Naive B cell (primary cell): ENCODE data around the gene TRIM7. TPM values are rescaled to one million over a fixed set of nuclear protein-coding genes. Genes with fewer than 3 reads are reported as not detected.
A peak's percentile ranks its signal among the peaks of the same experiment; 100 is the strongest.
"Not testable (repeated sequence)": the region's sequence is repeated elsewhere in the genome, so short reads cannot be mapped to it uniquely, and the experiment has no call there.

ENCODE experiments used
- ATAC-seq, 2 donors: fragments of 150-1000 bp; cut with Tn5 transposase; 2 replicates each; pipeline ENCODE4 v1.10.0; 2021; ENCODE audit warnings: low read depth in 2 of 2, mild to moderate bottlenecking in 2 of 2, moderate library complexity in 2 of 2
- DNase-seq: peaks from one replicate; pipeline ENCODE4 v3.0.0; 2022
- H3K27ac Mint-ChIP-seq, 6 donors: one replicate each; pipeline ENCODE4 v1.8.0; 2020 to 2022; ENCODE audit warnings: mild to moderate bottlenecking in 6 of 6, mixed read lengths in 6 of 6, moderate library complexity in 5 of 6, inconsistent platforms in 2 of 6
- H3K27me3 Mint-ChIP-seq, 3 donors: one replicate each; pipeline ENCODE4 v1.8.0; 2021 to 2022; ENCODE audit warnings: mixed read lengths in 3 of 3, mild to moderate bottlenecking in 1 of 3
- H3K36me3 Mint-ChIP-seq, 2 donors: one replicate each; pipeline ENCODE4 v1.8.0; 2020 to 2022; ENCODE audit warnings: mixed read lengths in 2 of 2, inconsistent platforms in 1 of 2, mild to moderate bottlenecking in 1 of 2
- H3K4me1 Mint-ChIP-seq, 3 donors: one replicate each; pipeline ENCODE4 v1.8.0; 2020 to 2022; ENCODE audit warnings: mixed read lengths in 3 of 3, inconsistent platforms in 1 of 3, mild to moderate bottlenecking in 1 of 3, moderate library complexity in 1 of 3
- H3K4me3 Mint-ChIP-seq, 8 donors: one replicate each; pipeline ENCODE4 v1.8.0; 2020 to 2022; ENCODE audit warnings: mild to moderate bottlenecking in 8 of 8, mixed read lengths in 8 of 8, moderate library complexity in 8 of 8, inconsistent platforms in 2 of 8
- H3K9me3 Mint-ChIP-seq, 7 donors: one replicate each; pipeline ENCODE4 v1.8.0; 2020 to 2022; ENCODE audit warnings: mixed read lengths in 7 of 7, mild to moderate bottlenecking in 5 of 7, inconsistent platforms in 2 of 7, moderate library complexity in 1 of 7
- polyA plus RNA-seq, 6 donors: library from polyadenylated mRNA; unstranded; fragments of 300-500 nt; fragmentation: Illumina TruSeq; gene quantifications; one replicate each; pipeline ENCODE4 v1.2.3, GENCODE V29; 2021; ENCODE audit warnings: low read depth in 6 of 6

Gene TRIM7
- polyA plus RNA-seq, 6 donors from 2014 or later, result 0.09 to 0.27 (median 0.24) TPM; not detected in 3

GRCh38 chr5:181170237-181170825 lies 34.7 kb downstream of the TRIM7 start:
- Mint-ChIP-seq H3K4me3 (peak overlapping the region in 6 of 8 donors; percentile 15 to 74 (median 66)), H3K4me1 (peaks cover 28 to 72% (median 40%) of the 10 kb centered on the region in 3 donors), H3K27me3 (peaks cover 27 to 68% (median 62%) of the 10 kb centered on the region in 3 donors), H3K9me3 (peaks cover 3 to 32% (median 11%) of the 10 kb centered on the region in 7 donors), H3K27ac (peak overlapping the region in 5 of 6 donors; percentile 76 to 99 (median 89)), H3K36me3 (peaks cover 0 to 7% of the 10 kb centered on the region in 2 donors)
- ATAC-seq (no peak), DNase-seq (no peak)

- DNase-seq (peak; percentile 68), ATAC-seq (peak; percentile 16 to 39)
- not testable (repeated sequence) for H3K36me3 Mint-ChIP-seq
- peak overlapping the region in 4 of 6 donors; percentile 87 to 99 (median 92) for H3K27ac Mint-ChIP-seq
- peaks cover 28 to 74% (median 40%) of the 10 kb centered on the region in 3 donors for H3K4me1 Mint-ChIP-seq
- H3K9me3 Mint-ChIP-seq, result peaks cover 3 to 34% (median 10%) of the 10 kb centered on the region in 7 donors
- peak overlapping the region in 7 of 8 donors; percentile 15 to 74 (median 59) for H3K4me3 Mint-ChIP-seq
- peaks cover 27 to 72% (median 64%) of the 10 kb centered on the region in 3 donors for H3K27me3 Mint-ChIP-seq
Measured at GRCh38 chr5:181169459-181170236, 35.3 kb downstream of the TRIM7 start.

GRCh38 chr5:181168595-181169118 lies 36.3 kb downstream of the TRIM7 start:
- DNase-seq, result no peak
- H3K4me1 Mint-ChIP-seq, result peaks cover 30 to 76% (median 42%) of the 10 kb centered on the region in 3 donors
- H3K4me3 Mint-ChIP-seq, result peak overlapping the region in 7 of 8 donors; percentile 10 to 74 (median 35)
- peaks cover 27 to 80% (median 69%) of the 10 kb centered on the region in 3 donors for H3K27me3 Mint-ChIP-seq
- peak overlapping the region in 4 of 6 donors; percentile 59 to 94 (median 84) for H3K27ac Mint-ChIP-seq
- H3K9me3 Mint-ChIP-seq, result peaks cover 3 to 33% (median 12%) of the 10 kb centered on the region in 7 donors
- no peak for ATAC-seq
- H3K36me3 Mint-ChIP-seq, result peaks cover 0 to 7% of the 10 kb centered on the region in 2 donors

- ATAC-seq (no peak), DNase-seq (no peak)
- peaks cover 22 to 81% (median 69%) of the 10 kb centered on the region in 3 donors for H3K27me3 Mint-ChIP-seq
- H3K4me3 Mint-ChIP-seq, result peak overlapping the region in 1 of 8 donors; percentile 5
- peak overlapping the region in 4 of 6 donors; percentile 8 to 89 (median 80) for H3K27ac Mint-ChIP-seq
- H3K4me1 Mint-ChIP-seq, result peaks cover 26 to 76% (median 38%) of the 10 kb centered on the region in 3 donors
- peaks cover 3 to 33% (median 14%) of the 10 kb centered on the region in 7 donors for H3K9me3 Mint-ChIP-seq
- H3K36me3 Mint-ChIP-seq, result peaks cover 0 to 7% of the 10 kb centered on the region in 2 donors
Measured at GRCh38 chr5:181167814-181168488, 37.0 kb downstream of the TRIM7 start.

GRCh38 chr5:181166812-181167733 lies 37.9 kb downstream of the TRIM7 start:
- Mint-ChIP-seq H3K36me3 (peaks cover 0 to 7% of the 10 kb centered on the region in 2 donors), H3K4me3 (peak overlapping the region in 3 of 8 donors; percentile 32 to 73 (median 49)), H3K4me1 (peaks cover 24 to 73% (median 33%) of the 10 kb centered on the region in 3 donors), H3K27me3 (peaks cover 19 to 79% (median 74%) of the 10 kb centered on the region in 3 donors), H3K27ac (peak overlapping the region in 3 of 6 donors; percentile 33 to 79 (median 37)), H3K9me3 (peaks cover 3 to 33% (median 13%) of the 10 kb centered on the region in 7 donors)
- ATAC-seq, result no peak
- no peak for DNase-seq

GRCh38 chr5:181164076-181164952 lies 40.7 kb downstream of the TRIM7 start:
- DNase-seq (no peak), ATAC-seq (no peak)
- peaks cover 3 to 33% (median 11%) of the 10 kb centered on the region in 7 donors for H3K9me3 Mint-ChIP-seq
- H3K27me3 Mint-ChIP-seq, result peaks cover 19 to 62% (median 61%) of the 10 kb centered on the region in 3 donors
- peaks cover 0 to 7% of the 10 kb centered on the region in 2 donors for H3K36me3 Mint-ChIP-seq
- peaks cover 23 to 68% (median 33%) of the 10 kb centered on the region in 3 donors for H3K4me1 Mint-ChIP-seq
- H3K27ac Mint-ChIP-seq, result peak overlapping the region in 2 of 6 donors; percentile 24 to 97
- H3K4me3 Mint-ChIP-seq, result peak overlapping the region in 6 of 8 donors; percentile 40 to 94 (median 91)

GRCh38 chr5:181163487-181164075 lies 41.4 kb downstream of the TRIM7 start:
- peaks cover 0 to under 1% of the 10 kb centered on the region in 2 donors for H3K36me3 Mint-ChIP-seq
- DNase-seq, result no peak
- H3K4me3 Mint-ChIP-seq, result peak overlapping the region in 6 of 8 donors; percentile 40 to 94 (median 91)
- peaks cover 20 to 64% (median 29%) of the 10 kb centered on the region in 3 donors for H3K4me1 Mint-ChIP-seq
- H3K27me3 Mint-ChIP-seq, result peaks cover 14 to 55% (median 54%) of the 10 kb centered on the region in 3 donors
- H3K27ac Mint-ChIP-seq, result peak overlapping the region in 3 of 6 donors; percentile 9 to 97 (median 80)
- no peak for ATAC-seq
- H3K9me3 Mint-ChIP-seq, result peaks cover 0 to 27% (median 10%) of the 10 kb centered on the region in 7 donors

GRCh38 chr5:181161534-181162175 lies 43.3 kb downstream of the TRIM7 start:
- Mint-ChIP-seq H3K27me3 (peaks cover 6 to 44% (median 44%) of the 10 kb centered on the region in 3 donors), H3K27ac (peak overlapping the region; percentile 16 to 91 (median 60)), H3K4me3 (peak overlapping the region in 5 of 8 donors; percentile 54 to 89 (median 71)), H3K9me3 (peaks cover 0 to 14% (median 7%) of the 10 kb centered on the region in 7 donors), H3K4me1 (peaks cover 13 to 48% (median 22%) of the 10 kb centered on the region in 3 donors), H3K36me3 (no peaks in the 10 kb centered on the region)
- DNase-seq (no peak), ATAC-seq (no peak)

- not testable (repeated sequence) for H3K36me3 Mint-ChIP-seq, H3K9me3 Mint-ChIP-seq
- Mint-ChIP-seq H3K27me3 (peaks cover 5 to 40% (median 37%) of the 10 kb centered on the region in 3 donors), H3K4me1 (peaks cover 13 to 40% (median 20%) of the 10 kb centered on the region in 3 donors), H3K27ac (peak overlapping the region in 4 of 6 donors; percentile 86 to 92 (median 90)), H3K4me3 (peak overlapping the region in 5 of 8 donors; percentile 54 to 89 (median 75))
- peak; percentile 12 to 20 for ATAC-seq
- peak; percentile 28 for DNase-seq
Measured at GRCh38 chr5:181160755-181161533, 44.1 kb downstream of the TRIM7 start.
